Uterus (tissue), 2 donors: ENCODE data around the gene TM9SF2.

Experiments
- POLR2A ChIP-seq, 2 donors: fragments of 450-650 bp; IDR thresholded peaks; one replicate each; pipeline ENCODE4 v1.6.1; 2016; ENCODE audit warnings: antibody characterized with exemption in 2 of 2, mild to moderate bottlenecking in 1 of 2, moderate library complexity in 1 of 2
- TF ChIP-seq, protein P1 (sequence below), 4 experiments: fragments of 200-600 bp in 2 of 4; fragments of 450-650 bp in 2 of 4; sonication (generic) in 2 of 4; IDR thresholded peaks; one replicate each; pipeline ENCODE4 v1.5.1; 2016 to 2019; ENCODE audit warnings: antibody characterized with exemption in 4 of 4, mild to moderate bottlenecking in 2 of 4, moderate library complexity in 1 of 4

DNA sequence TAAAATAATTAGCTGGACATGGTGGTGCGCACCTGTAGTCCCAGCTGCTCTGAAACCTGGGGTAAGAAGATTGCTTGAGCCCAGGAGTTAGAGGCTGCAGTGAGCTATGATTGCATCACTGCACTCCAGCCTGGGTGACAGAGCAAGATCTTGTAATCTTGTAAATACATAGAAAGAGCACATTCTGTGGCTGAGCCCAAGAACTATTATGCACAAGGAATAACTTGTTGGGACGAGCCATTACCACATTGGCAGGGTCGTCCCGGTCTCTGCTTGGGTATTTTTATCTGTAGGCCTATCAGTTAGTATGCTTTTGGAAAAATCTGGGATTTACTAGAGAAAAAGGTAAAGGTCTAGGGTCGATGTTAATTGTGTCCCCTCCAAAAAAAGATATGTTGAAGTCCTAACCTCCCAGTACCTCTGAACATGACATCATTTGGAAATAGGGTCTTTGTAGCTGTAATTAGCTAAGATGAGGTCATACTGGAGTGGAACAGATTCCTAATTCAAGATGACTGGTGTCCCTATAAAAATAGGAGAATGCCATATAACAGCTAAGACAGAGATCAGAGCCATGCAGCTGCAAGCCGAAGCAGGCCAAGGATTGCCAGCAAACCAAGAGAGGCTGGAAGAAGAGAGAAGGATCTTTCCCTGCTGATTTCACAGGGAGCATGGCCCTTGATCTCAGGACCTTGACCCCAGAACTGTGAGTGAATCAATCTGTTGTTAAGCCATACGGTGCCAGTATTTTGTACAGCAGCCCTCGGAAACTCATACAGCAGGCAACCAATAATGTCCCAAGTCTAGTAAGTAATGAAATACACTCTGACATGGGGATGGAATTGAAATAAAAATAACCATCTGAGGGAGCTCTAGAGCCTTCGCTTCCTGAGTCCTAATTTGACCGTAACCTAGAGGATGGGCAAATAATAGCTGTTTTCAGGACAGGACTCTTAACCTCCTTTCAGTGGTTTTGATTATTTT, 77.0 kb downstream of the TM9SF2 start:
- TF ChIP-seq, protein P1, sequence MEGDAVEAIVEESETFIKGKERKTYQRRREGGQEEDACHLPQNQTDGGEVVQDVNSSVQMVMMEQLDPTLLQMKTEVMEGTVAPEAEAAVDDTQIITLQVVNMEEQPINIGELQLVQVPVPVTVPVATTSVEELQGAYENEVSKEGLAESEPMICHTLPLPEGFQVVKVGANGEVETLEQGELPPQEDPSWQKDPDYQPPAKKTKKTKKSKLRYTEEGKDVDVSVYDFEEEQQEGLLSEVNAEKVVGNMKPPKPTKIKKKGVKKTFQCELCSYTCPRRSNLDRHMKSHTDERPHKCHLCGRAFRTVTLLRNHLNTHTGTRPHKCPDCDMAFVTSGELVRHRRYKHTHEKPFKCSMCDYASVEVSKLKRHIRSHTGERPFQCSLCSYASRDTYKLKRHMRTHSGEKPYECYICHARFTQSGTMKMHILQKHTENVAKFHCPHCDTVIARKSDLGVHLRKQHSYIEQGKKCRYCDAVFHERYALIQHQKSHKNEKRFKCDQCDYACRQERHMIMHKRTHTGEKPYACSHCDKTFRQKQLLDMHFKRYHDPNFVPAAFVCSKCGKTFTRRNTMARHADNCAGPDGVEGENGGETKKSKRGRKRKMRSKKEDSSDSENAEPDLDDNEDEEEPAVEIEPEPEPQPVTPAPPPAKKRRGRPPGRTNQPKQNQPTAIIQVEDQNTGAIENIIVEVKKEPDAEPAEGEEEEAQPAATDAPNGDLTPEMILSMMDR (IDR thresholded peaks at IDR 0.05), result peak in 1 of 4 experiments; percentile 9
- no peak for TF ChIP-seq POLR2A (IDR thresholded peaks at IDR 0.05)
